ENCODE data around the gene CD4.
A peak's percentile ranks its signal among the peaks of the same experiment; 100 is the strongest.
"Not testable (repeated sequence)": the region's sequence is repeated elsewhere in the genome, so short reads cannot be mapped to it uniquely, and the experiment has no call there.

The CD4 gene

DNA sequence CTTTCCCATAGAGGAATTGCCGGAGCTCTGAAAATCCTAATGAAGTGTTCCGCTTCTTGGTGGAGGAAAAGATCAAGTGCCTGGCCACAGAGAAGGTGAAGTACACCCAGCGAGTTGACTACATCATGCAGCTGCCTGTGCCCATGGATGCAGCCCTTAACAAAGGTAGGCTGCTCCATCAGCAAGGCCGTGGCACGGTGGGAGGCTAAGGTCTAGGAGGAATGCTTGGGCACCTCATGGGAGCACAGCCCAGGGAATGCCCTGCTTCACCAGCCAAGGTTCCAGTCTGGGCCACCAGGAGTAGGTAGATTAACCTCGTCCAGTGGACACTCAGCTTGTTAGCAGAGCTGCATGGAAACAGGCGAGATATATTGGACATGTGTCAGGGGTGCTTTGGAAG is 71.6 kb downstream of the CD4 start:
- H3K27ac ChIP-seq, result no peak overlapping the region
- TF ChIP-seq ZFX (IDR thresholded peaks at IDR 0.05), result no peak
- TF ChIP-seq, protein P1, sequence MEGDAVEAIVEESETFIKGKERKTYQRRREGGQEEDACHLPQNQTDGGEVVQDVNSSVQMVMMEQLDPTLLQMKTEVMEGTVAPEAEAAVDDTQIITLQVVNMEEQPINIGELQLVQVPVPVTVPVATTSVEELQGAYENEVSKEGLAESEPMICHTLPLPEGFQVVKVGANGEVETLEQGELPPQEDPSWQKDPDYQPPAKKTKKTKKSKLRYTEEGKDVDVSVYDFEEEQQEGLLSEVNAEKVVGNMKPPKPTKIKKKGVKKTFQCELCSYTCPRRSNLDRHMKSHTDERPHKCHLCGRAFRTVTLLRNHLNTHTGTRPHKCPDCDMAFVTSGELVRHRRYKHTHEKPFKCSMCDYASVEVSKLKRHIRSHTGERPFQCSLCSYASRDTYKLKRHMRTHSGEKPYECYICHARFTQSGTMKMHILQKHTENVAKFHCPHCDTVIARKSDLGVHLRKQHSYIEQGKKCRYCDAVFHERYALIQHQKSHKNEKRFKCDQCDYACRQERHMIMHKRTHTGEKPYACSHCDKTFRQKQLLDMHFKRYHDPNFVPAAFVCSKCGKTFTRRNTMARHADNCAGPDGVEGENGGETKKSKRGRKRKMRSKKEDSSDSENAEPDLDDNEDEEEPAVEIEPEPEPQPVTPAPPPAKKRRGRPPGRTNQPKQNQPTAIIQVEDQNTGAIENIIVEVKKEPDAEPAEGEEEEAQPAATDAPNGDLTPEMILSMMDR (conservative IDR thresholded peaks at IDR 0.05), result no peak

DNA sequence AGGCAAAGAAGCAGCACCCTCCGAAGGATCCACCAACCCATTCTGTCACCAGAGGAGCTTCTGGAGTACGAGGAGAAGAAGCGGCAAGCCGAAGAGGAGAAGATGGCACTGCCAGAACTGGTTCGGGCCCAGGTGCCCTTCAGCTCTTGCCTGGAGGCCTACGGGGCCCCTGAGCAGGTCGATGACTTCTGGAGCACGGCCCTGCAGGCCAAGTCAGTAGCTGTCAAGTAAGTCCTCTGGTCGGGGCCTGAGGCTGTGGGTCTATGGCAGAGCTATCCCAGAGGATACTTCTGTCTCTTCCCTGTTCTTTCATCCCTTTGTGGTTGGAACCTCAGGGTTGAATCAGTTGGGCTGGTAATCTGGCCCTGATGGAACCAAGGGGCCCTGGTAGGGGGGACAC is 72.1 kb downstream of the CD4 start:
- no peak overlapping the region for H3K27ac ChIP-seq
- TF ChIP-seq, protein P1 (conservative IDR thresholded peaks at IDR 0.05), result no peak
- TF ChIP-seq ZFX (IDR thresholded peaks at IDR 0.05), result no peak

DNA sequence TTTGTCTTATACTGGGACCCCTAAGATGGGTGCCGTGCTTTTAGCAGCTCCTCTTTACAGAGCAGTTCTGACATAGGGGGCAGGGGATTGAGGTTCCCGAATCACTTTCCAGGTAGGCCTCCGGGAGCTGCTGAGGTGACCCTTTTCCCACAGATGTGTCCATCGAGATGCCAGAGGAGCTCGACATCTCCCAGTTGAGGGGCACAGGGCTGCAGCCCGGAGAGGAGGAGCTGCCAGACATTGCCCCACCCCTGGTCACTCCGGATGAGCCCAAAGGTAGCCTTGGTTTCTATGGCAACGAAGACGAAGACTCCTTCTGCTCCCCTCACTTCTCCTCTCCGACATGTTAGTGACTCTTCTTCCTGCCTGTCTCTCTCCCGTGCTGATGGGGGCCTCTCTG is 73.7 kb downstream of the CD4 start:
- H3K27ac ChIP-seq, result no peak overlapping the region
- TF ChIP-seq, protein P1 (conservative IDR thresholded peaks at IDR 0.05), result no peak
- TF ChIP-seq ZFX (IDR thresholded peaks at IDR 0.05), result no peak

GRCh38 chr12:6863586-6864321 is 74.4 kb downstream of the CD4 start:
- no peak overlapping the region for H3K27ac ChIP-seq
- TF ChIP-seq, protein P1 (conservative IDR thresholded peaks at IDR 0.05), result no peak
- TF ChIP-seq ZFX (IDR thresholded peaks at IDR 0.05), result no peak

- not testable (repeated sequence) for H3K27ac ChIP-seq
These were observed 76.0 kb downstream of the CD4 start for GRCh38 chr12:6865307-6865706.

- peak overlapping the region; percentile 100 for H3K27ac ChIP-seq
- no peak for TF ChIP-seq ZFX (IDR thresholded peaks at IDR 0.05)
- TF ChIP-seq, protein P1 (conservative IDR thresholded peaks at IDR 0.05), result no peak
These were observed 77.0 kb downstream of the CD4 start for GRCh38 chr12:6866163-6866919.

DNA sequence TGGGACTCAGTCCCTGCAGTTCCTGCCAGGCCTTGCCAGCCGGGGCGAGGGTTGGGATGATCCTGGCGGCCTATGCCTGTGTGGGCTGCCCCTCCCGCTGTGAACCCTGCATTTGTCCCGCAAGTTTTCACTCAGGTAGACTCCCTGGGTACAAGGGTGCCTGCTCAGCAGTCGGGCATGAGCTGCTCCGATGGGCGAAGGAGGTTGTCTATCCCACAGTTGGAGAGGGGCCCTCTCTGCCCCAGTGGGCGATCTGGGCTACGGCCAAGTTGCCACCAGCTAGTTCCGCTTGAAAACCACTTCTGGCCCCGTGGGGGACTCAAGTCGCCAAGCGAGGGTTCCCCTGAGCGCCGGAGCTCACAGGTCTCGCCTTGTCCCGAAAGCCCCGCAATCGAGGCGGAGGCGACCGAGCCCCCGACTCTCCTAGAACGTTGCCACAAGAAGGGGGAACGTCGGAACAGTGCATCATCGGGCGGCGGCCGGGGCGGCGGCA is 77.6 kb downstream of the CD4 start:
- TF ChIP-seq, protein P1 (conservative IDR thresholded peaks at IDR 0.05), result no peak
- TF ChIP-seq ZFX (IDR thresholded peaks at IDR 0.05), result no peak
- peak overlapping the region; percentile 100 for H3K27ac ChIP-seq

Measured in C4-2B (cell line).